Measurements from ENCODE around the gene PLK4.

DNA sequence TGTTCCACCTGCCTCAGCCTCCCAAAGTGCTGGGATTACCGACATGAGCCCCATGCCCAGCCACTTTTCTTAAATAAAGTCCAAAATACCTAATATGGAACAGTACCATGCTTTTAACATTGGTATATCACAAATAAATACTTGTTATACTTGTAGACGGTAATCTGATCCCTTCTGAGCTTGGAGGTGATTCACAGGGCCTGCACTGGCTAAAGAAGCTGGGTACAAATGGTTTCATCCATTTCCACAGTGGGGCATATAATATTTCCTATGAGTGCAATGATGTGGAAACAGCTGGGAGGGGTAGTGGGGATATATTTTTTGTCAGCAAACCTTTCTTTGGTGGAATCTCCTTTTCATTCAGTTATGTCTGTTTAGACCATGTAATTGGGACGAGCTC lies 35.8 kb downstream of the PLK4 start:
- TF ChIP-seq POLR2A (IDR thresholded peaks at IDR 0.05) (no peak), EP300 (IDR thresholded peaks at IDR 0.05) (no peak)
- TF ChIP-seq, protein P1, sequence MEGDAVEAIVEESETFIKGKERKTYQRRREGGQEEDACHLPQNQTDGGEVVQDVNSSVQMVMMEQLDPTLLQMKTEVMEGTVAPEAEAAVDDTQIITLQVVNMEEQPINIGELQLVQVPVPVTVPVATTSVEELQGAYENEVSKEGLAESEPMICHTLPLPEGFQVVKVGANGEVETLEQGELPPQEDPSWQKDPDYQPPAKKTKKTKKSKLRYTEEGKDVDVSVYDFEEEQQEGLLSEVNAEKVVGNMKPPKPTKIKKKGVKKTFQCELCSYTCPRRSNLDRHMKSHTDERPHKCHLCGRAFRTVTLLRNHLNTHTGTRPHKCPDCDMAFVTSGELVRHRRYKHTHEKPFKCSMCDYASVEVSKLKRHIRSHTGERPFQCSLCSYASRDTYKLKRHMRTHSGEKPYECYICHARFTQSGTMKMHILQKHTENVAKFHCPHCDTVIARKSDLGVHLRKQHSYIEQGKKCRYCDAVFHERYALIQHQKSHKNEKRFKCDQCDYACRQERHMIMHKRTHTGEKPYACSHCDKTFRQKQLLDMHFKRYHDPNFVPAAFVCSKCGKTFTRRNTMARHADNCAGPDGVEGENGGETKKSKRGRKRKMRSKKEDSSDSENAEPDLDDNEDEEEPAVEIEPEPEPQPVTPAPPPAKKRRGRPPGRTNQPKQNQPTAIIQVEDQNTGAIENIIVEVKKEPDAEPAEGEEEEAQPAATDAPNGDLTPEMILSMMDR (IDR thresholded peaks at IDR 0.05): no peak

All from sigmoid colon (tissue), 4 donors.